ENCODE measurements around the gene EPB41L5.
"Not testable (repeated sequence)": the region's sequence is repeated elsewhere in the genome, so short reads cannot be mapped to it uniquely, and the experiment has no call there.

- not testable (repeated sequence) for TF ChIP-seq POLR2A, CTCF (IDR thresholded peaks at IDR 0.05)
Measured at GRCh38 chr2:120121337-120121736, 108.5 kb downstream of the EPB41L5 start.

Data from breast epithelium (tissue), 3 donors.